Measurements from ENCODE around the gene ABCA2. TPM values are rescaled to one million over a fixed set of nuclear protein-coding genes. Genes with fewer than 3 reads are reported as not detected.

The ABCA2 gene
- total RNA-seq, 1 experiment from 2014 or later: 19.2 TPM

DNA sequence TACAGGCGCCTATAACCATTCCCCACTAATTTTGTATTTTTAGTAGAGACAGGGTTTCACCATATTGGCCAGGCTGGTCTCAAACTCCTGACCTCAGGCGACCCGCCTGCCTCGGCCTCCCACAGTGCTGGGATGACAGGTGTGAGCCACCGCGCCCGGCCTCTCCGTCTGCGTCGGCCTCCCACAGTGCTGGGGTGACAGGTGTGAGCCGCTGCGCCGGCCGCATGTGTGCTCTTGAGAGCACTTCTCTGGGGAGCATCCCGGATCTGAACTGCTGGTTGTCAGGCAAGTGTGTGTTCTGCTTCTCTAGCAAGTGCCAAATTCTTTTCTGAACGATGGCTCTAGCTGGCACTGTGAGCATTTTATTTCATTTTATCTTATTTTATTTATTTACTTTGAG lies 29.5 kb upstream of the ABCA2 start:
- Mint-ChIP-seq H3K4me1 (0 out of 2 replicates have a peak, but pooled peaks cover 2% of the 10 kb centered on the region), H3K36me3 (no peaks in the 10 kb centered on the region), H3K27me3 (ENCODE audit: low read depth) (peaks cover 26% of the 10 kb centered on the region), H3K9me3 (no peaks in the 10 kb centered on the region), H3K27ac (no peak overlapping the region), H3K4me3 (no peak overlapping the region)
- no peak for ATAC-seq
- TF ChIP-seq SMAD4 (CRISPR knock-in tag; IDR thresholded peaks at IDR 0.05): no peak
- no peak for TF ChIP-seq MYBL2 (CRISPR knock-in tag; IDR thresholded peaks at IDR 0.05)
- no peak for TF ChIP-seq ZNF121 (CRISPR knock-in tag; IDR thresholded peaks at IDR 0.05)
- TF ChIP-seq, protein P1, sequence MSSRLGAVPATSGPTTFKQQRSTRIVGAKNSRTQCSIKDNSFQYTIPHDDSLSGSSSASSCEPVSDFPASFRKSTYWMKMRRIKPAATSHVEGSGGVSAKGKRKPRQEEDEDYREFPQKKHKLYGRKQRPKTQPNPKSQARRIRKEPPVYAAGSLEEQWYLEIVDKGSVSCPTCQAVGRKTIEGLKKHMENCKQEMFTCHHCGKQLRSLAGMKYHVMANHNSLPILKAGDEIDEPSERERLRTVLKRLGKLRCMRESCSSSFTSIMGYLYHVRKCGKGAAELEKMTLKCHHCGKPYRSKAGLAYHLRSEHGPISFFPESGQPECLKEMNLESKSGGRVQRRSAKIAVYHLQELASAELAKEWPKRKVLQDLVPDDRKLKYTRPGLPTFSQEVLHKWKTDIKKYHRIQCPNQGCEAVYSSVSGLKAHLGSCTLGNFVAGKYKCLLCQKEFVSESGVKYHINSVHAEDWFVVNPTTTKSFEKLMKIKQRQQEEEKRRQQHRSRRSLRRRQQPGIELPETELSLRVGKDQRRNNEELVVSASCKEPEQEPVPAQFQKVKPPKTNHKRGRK (CRISPR knock-in tag; IDR thresholded peaks at IDR 0.05; ENCODE audit: borderline replicate concordance): no peak
- no peak for TF ChIP-seq RORB (CRISPR knock-in tag; IDR thresholded peaks at IDR 0.05)
- ChIA-PET CTCF (interaction anchor here (1.0 to 10.4 kb wide), 4 partner anchors 8 to 28 kb away, joined by 3 to 240 read pairs (median 19); partner anchors contain the start of genes ABCA2 and SAPCD2), POLR2A (no interaction called here)
- no peak for DNase-seq (ENCODE audit: low spot score)

DNA sequence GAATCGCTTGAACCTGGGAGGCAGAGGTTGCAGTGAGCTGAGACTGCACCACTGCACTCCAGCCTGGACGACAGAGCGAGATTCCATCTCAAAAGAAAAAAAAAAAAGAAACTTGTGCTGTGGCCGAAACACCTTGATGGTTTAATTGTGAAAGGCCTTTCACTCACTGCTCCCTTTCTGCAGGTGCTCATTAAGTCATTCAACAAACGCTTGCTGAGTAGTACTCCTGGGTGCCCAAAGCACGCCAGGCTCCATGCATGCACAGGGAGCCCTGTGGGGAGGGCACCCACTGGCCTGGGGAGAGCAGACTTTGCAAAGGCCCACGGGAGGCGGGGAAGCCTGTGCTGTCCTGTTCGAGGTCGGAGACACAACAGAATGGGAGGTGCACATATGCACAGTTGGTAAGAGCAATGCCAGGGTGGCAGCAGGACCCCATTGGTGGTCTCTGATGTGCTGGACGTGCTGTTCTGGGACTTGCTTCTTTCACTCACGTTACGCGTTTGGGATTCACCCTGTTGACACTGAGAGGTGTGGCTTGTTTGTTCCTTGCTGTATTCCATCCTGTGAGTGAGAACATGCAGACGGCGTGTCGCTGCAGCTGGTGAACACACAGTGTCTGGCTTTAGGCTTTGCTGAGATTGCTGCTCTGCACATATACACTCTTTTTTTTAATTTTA lies 28.8 kb upstream of the ABCA2 start:
- Mint-ChIP-seq H3K9me3 (no peaks in the 10 kb centered on the region), H3K4me3 (no peak overlapping the region), H3K36me3 (no peaks in the 10 kb centered on the region), H3K27me3 (ENCODE audit: low read depth) (peaks cover 25% of the 10 kb centered on the region), H3K27ac (no peak overlapping the region), H3K4me1 (0 out of 2 replicates have a peak, but pooled peaks cover 2% of the 10 kb centered on the region)
- ChIA-PET CTCF (interaction anchor here (1.0 to 10.4 kb wide), 7 partner anchors 8 to 266 kb away, joined by 3 to 240 read pairs (median 22); partner anchors contain the start of genes ABCA2, NPDC1, SAPCD2 and TMEM141), POLR2A (no interaction called here)
- TF ChIP-seq PRRX2 (CRISPR knock-in tag; IDR thresholded peaks at IDR 0.05) (no peak), ZNF232 (CRISPR knock-in tag; IDR thresholded peaks at IDR 0.05) (no peak), RELA (CRISPR knock-in tag; IDR thresholded peaks at IDR 0.05; ENCODE audit: borderline replicate concordance) (no peak), ZNF263 (CRISPR knock-in tag; IDR thresholded peaks at IDR 0.05; ENCODE audit: low read depth) (no peak), ZNF138 (CRISPR knock-in tag; conservative IDR thresholded peaks at IDR 0.05) (no peak), ZNF671 (CRISPR knock-in tag; IDR thresholded peaks at IDR 0.05) (no peak), NFATC4 (CRISPR knock-in tag; IDR thresholded peaks at IDR 0.05) (no peak), RORB (CRISPR knock-in tag; IDR thresholded peaks at IDR 0.05) (no peak), ZNF396 (CRISPR knock-in tag; IDR thresholded peaks at IDR 0.05; ENCODE audit: borderline replicate concordance) (no peak), JAZF1 (CRISPR knock-in tag; IDR thresholded peaks at IDR 0.05) (no peak), GRHL2 (CRISPR knock-in tag; IDR thresholded peaks at IDR 0.05; ENCODE audit: insufficient replicate concordance, severe bottlenecking) (no peak), ZNF416 (CRISPR knock-in tag; IDR thresholded peaks at IDR 0.05) (no peak), CBFB (CRISPR knock-in tag; IDR thresholded peaks at IDR 0.05; ENCODE audit: low read depth) (no peak)
- TF ChIP-seq, protein P2, sequence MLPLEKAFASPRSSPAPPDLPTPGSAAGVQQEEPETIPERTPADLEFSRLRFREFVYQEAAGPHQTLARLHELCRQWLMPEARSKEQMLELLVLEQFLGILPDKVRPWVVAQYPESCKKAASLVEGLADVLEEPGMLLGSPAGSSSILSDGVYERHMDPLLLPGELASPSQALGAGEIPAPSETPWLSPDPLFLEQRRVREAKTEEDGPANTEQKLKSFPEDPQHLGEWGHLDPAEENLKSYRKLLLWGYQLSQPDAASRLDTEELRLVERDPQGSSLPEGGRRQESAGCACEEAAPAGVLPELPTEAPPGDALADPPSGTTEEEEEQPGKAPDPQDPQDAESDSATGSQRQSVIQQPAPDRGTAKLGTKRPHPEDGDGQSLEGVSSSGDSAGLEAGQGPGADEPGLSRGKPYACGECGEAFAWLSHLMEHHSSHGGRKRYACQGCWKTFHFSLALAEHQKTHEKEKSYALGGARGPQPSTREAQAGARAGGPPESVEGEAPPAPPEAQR (CRISPR knock-in tag; IDR thresholded peaks at IDR 0.05): no peak
- TF ChIP-seq, protein P3, sequence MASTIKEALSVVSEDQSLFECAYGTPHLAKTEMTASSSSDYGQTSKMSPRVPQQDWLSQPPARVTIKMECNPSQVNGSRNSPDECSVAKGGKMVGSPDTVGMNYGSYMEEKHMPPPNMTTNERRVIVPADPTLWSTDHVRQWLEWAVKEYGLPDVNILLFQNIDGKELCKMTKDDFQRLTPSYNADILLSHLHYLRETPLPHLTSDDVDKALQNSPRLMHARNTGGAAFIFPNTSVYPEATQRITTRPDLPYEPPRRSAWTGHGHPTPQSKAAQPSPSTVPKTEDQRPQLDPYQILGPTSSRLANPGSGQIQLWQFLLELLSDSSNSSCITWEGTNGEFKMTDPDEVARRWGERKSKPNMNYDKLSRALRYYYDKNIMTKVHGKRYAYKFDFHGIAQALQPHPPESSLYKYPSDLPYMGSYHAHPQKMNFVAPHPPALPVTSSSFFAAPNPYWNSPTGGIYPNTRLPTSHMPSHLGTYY (CRISPR knock-in tag; IDR thresholded peaks at IDR 0.05): no peak
- TF ChIP-seq, protein P4, sequence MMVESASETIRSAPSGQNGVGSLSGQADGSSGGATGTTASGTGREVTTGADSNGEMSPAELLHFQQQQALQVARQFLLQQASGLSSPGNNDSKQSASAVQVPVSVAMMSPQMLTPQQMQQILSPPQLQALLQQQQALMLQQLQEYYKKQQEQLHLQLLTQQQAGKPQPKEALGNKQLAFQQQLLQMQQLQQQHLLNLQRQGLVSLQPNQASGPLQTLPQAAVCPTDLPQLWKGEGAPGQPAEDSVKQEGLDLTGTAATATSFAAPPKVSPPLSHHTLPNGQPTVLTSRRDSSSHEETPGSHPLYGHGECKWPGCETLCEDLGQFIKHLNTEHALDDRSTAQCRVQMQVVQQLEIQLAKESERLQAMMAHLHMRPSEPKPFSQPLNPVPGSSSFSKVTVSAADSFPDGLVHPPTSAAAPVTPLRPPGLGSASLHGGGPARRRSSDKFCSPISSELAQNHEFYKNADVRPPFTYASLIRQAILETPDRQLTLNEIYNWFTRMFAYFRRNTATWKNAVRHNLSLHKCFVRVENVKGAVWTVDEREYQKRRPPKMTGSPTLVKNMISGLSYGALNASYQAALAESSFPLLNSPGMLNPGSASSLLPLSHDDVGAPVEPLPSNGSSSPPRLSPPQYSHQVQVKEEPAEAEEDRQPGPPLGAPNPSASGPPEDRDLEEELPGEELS (CRISPR knock-in tag; IDR thresholded peaks at IDR 0.05): no peak
- TF ChIP-seq, protein P5, sequence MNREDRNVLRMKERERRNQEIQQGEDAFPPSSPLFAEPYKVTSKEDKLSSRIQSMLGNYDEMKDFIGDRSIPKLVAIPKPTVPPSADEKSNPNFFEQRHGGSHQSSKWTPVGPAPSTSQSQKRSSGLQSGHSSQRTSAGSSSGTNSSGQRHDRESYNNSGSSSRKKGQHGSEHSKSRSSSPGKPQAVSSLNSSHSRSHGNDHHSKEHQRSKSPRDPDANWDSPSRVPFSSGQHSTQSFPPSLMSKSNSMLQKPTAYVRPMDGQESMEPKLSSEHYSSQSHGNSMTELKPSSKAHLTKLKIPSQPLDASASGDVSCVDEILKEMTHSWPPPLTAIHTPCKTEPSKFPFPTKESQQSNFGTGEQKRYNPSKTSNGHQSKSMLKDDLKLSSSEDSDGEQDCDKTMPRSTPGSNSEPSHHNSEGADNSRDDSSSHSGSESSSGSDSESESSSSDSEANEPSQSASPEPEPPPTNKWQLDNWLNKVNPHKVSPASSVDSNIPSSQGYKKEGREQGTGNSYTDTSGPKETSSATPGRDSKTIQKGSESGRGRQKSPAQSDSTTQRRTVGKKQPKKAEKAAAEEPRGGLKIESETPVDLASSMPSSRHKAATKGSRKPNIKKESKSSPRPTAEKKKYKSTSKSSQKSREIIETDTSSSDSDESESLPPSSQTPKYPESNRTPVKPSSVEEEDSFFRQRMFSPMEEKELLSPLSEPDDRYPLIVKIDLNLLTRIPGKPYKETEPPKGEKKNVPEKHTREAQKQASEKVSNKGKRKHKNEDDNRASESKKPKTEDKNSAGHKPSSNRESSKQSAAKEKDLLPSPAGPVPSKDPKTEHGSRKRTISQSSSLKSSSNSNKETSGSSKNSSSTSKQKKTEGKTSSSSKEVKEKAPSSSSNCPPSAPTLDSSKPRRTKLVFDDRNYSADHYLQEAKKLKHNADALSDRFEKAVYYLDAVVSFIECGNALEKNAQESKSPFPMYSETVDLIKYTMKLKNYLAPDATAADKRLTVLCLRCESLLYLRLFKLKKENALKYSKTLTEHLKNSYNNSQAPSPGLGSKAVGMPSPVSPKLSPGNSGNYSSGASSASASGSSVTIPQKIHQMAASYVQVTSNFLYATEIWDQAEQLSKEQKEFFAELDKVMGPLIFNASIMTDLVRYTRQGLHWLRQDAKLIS (CRISPR knock-in tag; IDR thresholded peaks at IDR 0.05; ENCODE audit: borderline replicate concordance): no peak
- TF ChIP-seq, protein P6, sequence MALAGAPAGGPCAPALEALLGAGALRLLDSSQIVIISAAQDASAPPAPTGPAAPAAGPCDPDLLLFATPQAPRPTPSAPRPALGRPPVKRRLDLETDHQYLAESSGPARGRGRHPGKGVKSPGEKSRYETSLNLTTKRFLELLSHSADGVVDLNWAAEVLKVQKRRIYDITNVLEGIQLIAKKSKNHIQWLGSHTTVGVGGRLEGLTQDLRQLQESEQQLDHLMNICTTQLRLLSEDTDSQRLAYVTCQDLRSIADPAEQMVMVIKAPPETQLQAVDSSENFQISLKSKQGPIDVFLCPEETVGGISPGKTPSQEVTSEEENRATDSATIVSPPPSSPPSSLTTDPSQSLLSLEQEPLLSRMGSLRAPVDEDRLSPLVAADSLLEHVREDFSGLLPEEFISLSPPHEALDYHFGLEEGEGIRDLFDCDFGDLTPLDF (CRISPR knock-in tag; IDR thresholded peaks at IDR 0.05): no peak
- TF ChIP-seq, protein P7, sequence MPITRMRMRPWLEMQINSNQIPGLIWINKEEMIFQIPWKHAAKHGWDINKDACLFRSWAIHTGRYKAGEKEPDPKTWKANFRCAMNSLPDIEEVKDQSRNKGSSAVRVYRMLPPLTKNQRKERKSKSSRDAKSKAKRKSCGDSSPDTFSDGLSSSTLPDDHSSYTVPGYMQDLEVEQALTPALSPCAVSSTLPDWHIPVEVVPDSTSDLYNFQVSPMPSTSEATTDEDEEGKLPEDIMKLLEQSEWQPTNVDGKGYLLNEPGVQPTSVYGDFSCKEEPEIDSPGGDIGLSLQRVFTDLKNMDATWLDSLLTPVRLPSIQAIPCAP (CRISPR knock-in tag; IDR thresholded peaks at IDR 0.05): no peak
- no peak for ATAC-seq
- no peak for DNase-seq (ENCODE audit: low spot score)
